GM12874 (cell line): ENCODE results near the gene SLIT3.

Source experiments
- CTCF ChIP-seq: IDR thresholded peaks from 2 replicates; pipeline ENCODE4 v1.5.1; 2011; ENCODE audit warnings: low read depth, mild to moderate bottlenecking, control low read depth, low read length, moderate library complexity; ENCODE audit not compliant: insufficient read depth

The SLIT3 gene

GRCh38 chr5:168878135-168878745, 422.7 kb downstream of the SLIT3 start:
- no peak for TF ChIP-seq CTCF

- no peak for TF ChIP-seq CTCF
Observed at GRCh38 chr5:168877132-168877892, 423.6 kb downstream of the SLIT3 start.

- TF ChIP-seq CTCF = no peak
Observed at GRCh38 chr5:168876419-168876818, 424.5 kb downstream of the SLIT3 start.

- TF ChIP-seq CTCF = no peak
Observed at GRCh38 chr5:168875832-168876231, 425.1 kb downstream of the SLIT3 start.

- TF ChIP-seq CTCF = no peak
Observed at GRCh38 chr5:168874713-168875380, 426.1 kb downstream of the SLIT3 start.

- no peak for TF ChIP-seq CTCF
Observed at GRCh38 chr5:168872246-168872645, 428.7 kb downstream of the SLIT3 start.

- TF ChIP-seq CTCF = no peak
Observed at GRCh38 chr5:168870910-168871309, 430.0 kb downstream of the SLIT3 start.
